SJSA1 (cell line): Measurements from ENCODE around the gene STING1. TPM values are rescaled to one million over a fixed set of nuclear protein-coding genes. Genes with fewer than 3 reads are reported as not detected.
"Not testable (repeated sequence)": the region's sequence is repeated elsewhere in the genome, so short reads cannot be mapped to it uniquely, and the experiment has no call there.

Experiments
- DNase-seq, 2 experiments: peaks; one replicate each; pipeline ENCODE4 v3.0.0-alpha.2; 2015 to 2020; ENCODE audit warnings: low spot score in 2 of 2, low read depth in 1 of 2
- H3K27ac ChIP-seq: fragments of 250-450 bp; sonication (Bioruptor Pico); 2 replicates; pipeline ENCODE4 v1.5.1; 2020; ENCODE audit warnings: mild to moderate bottlenecking, moderate library complexity
- H3K27me3 ChIP-seq: fragments of 250-450 bp; sonication (Bioruptor Pico); replicated peaks from 2 replicates; pipeline ENCODE4 v1.5.1; 2020; ENCODE audit warnings: mild to moderate bottlenecking, moderate library complexity
- H3K36me3 ChIP-seq: fragments of 250-450 bp; sonication (Bioruptor Pico); 2 replicates; pipeline ENCODE4 v1.5.1; 2020; ENCODE audit warnings: mild to moderate bottlenecking
- H3K4me1 ChIP-seq: fragments of 250-450 bp; sonication (Bioruptor Pico); replicated peaks from 2 replicates; pipeline ENCODE4 v1.6.1; 2021; ENCODE audit warnings: mild to moderate bottlenecking
- H3K4me3 ChIP-seq: fragments of 250-450 bp; sonication (Bioruptor Pico); 2 replicates; pipeline ENCODE4 v1.5.1; 2020; ENCODE audit warnings: mild to moderate bottlenecking
- H3K9me3 ChIP-seq: fragments of 250-450 bp; sonication (Bioruptor Pico); replicated peaks from 2 replicates; pipeline ENCODE4 v1.5.1; 2020; ENCODE audit warnings: mild to moderate bottlenecking
- total RNA-seq: library from RNA; depleted of rRNA; stranded (reverse); fragments of >200 nt; shearing (Covaris generic); gene quantifications from 2 replicates; pipeline ENCODE4 v1.2.3, GENCODE V29; 2014

Gene STING1
- total RNA-seq, 1 experiment from 2014 or later = 46.6 TPM

- no peak for DNase-seq
- Histone ChIP-seq H3K4me1 (peaks cover 18% of the 10 kb centered on the region), H3K27me3 (no peaks in the 10 kb centered on the region), H3K36me3 (peaks cover 7% of the 10 kb centered on the region), H3K9me3 (no peaks in the 10 kb centered on the region; the same call in 1 of the 2 replicates), H3K27ac (no peak overlapping the region), H3K4me3 (no peak overlapping the region)
These were observed 3.6 kb upstream of the STING1 start for GRCh38 chr5:139486201-139486600.

DNA sequence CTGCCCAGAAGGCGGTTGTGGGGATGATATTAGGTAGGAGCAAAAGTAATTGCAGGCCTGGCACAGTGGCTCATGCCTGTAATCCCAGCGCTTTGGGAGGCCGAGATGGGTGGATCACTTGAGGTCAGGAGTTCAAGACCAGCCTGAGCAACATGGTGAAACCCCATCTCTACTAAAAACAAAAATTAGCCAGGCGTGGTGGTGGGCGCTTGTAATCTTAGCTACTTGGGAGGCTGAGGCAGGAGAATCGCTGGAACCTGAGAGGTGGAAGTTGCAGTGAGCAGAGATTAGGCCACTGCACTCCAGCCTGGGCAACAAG, 291 bp upstream of the STING1 start:
- peaks cover 36% of the 10 kb centered on the region for H3K36me3 ChIP-seq
- peaks cover 26% of the 10 kb centered on the region for H3K4me1 ChIP-seq
- H3K9me3 ChIP-seq, DNase-seq, H3K27me3 ChIP-seq: not testable (repeated sequence)
- peak overlapping the region; percentile 40 for H3K4me3 ChIP-seq
- peak overlapping the region; percentile 95 for H3K27ac ChIP-seq

DNA sequence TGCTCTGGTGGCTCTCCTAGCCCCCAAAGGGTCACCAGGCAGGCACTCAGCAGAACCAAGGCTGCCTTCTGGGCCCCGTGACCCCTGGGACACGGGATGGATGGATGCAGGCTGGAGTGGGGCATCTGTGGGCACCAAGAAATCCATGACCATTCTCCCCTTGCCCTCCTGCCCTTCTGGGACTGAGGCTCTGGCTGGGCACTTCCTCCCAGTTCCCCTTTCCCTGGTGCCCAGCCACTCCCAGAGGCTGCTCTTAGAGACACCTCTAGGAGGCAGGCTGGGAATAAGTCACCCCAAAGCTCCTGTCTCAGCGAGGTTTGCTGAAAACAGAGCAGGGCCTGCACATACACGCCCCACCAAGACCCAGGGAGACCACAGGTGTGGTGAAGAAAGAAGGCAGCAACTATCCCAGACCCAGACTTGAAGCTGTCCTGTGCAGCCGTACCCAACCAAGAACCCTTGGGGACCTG, 943 bp downstream of the STING1 start:
- Histone ChIP-seq H3K4me1 (peaks cover 26% of the 10 kb centered on the region), H3K4me3 (peak overlapping the region; percentile 40), H3K27me3 (no peaks in the 10 kb centered on the region), H3K27ac (peak overlapping the region; percentile 95), H3K9me3 (no peaks in the 10 kb centered on the region; the same call in 1 of the 2 replicates), H3K36me3 (peaks cover 47% of the 10 kb centered on the region)
- DNase-seq = no peak

- Histone ChIP-seq H3K36me3 (peaks cover 48% of the 10 kb centered on the region), H3K4me1 (peaks cover 26% of the 10 kb centered on the region), H3K9me3 (no peaks in the 10 kb centered on the region; the same call in 1 of the 2 replicates), H3K4me3 (peak overlapping the region; percentile 40), H3K27me3 (no peaks in the 10 kb centered on the region), H3K27ac (peak overlapping the region; percentile 95; the same call in 1 of the 2 replicates)
- DNase-seq = no peak
These were observed 1.4 kb downstream of the STING1 start for GRCh38 chr5:139481122-139481533.

DNA sequence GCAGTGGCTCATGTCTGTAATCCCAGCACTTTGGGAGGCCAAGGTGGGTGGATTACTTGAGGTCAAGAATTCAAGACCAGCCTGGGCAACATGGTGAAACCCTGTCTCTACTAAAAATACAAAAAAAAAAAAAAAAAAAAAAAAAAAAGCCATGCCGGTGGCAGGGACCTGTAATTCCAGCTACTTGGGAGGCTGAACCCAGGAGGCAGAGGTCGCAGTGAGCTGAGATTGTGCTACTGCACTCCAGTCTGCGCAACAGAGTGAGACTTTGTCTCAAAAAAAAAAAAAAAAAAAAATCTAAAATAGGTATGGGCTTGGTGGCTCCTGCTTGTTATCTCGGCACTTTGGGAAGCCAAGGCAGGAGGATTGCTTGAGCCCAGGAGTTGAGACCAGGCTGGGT, 2.8 kb downstream of the STING1 start:
- H3K36me3 ChIP-seq = peaks cover 62% of the 10 kb centered on the region
- not testable (repeated sequence) for H3K9me3 ChIP-seq, H3K27ac ChIP-seq, H3K27me3 ChIP-seq, H3K4me3 ChIP-seq, DNase-seq
- peaks cover 26% of the 10 kb centered on the region for H3K4me1 ChIP-seq

DNA sequence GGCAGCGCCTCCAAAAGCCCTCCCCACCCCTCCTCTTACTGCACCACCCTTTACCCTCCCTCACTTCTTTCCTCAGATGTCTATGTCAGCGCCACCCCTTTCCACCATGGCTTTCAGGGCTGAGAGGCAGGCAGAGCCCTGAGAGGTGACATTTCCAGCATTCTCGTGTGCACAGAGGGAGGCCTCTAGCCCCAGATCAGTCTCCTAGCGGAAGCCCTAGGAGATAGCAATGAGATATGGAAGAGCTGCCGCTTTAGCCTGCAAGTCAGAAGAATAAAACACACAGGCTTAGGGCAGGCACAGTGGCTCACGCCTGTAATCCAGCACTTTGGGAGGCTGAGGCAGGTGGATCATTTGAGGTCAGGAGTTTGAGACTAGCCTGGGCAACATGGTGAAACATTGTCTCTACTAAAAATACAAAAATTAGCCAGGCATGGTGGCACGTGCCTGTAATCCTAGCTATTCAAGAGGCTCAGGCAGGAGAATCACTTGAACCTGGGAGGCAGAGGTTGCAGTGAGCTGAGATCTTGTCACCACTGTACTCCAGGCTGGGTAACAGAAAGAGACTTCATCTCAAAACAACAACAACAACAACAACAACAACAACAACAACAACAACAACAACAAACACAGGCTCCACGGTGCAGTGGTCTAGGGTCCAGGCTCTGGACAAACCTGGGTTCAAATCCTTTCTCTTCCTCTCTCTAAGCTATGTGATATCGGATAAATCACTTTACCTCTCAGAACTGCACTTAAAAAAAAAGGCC, 3.7 kb downstream of the STING1 start:
- H3K9me3 ChIP-seq, H3K27me3 ChIP-seq, DNase-seq, H3K27ac ChIP-seq, H3K4me3 ChIP-seq: not testable (repeated sequence)
- Histone ChIP-seq H3K4me1 (peaks cover 26% of the 10 kb centered on the region), H3K36me3 (peaks cover 63% of the 10 kb centered on the region)

DNA sequence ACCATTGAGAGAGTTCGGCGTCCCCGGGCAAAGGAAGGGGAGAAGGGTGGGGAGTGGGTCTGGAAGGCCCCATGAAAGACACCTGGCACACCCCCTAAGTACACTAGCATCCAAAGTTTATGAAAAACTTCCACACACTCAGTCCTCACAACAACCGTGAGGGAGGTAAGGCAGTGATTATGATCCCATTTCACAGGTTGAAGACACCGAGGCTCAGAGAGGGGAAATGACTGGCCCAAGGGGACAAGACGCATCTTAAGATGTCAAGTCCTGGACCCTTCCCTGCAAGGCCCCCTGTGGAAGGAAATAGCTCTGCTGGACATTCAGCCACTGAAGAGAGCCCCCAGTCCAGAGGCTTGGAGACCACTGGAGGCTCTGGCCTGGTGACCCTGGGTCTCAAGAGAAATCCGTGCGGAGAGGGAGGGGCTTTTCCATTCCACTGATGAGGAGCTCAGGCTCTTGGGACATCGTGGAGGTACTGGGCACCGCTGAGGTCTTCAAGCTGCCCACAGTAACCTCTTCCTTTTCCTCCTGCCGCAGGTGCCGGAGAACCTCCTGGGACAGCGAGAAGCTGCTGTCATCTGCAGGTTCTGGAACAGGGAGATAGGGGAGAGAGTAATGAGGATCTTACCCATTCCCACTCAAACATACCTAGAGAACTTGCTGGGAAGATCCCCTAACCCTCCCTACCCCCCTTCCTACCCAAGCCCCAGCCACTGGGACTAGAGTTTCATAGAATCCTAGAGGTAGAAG, 6.5 kb downstream of the STING1 start:
- no peak for DNase-seq
- Histone ChIP-seq H3K27ac (no peak overlapping the region), H3K27me3 (no peaks in the 10 kb centered on the region), H3K9me3 (no peaks in the 10 kb centered on the region), H3K36me3 (peaks cover 53% of the 10 kb centered on the region), H3K4me3 (no peak overlapping the region), H3K4me1 (peaks cover 5% of the 10 kb centered on the region)

- no peak overlapping the region for H3K4me3 ChIP-seq
- no peaks in the 10 kb centered on the region for H3K9me3 ChIP-seq
- no peaks in the 10 kb centered on the region for H3K4me1 ChIP-seq
- H3K27me3 ChIP-seq = no peaks in the 10 kb centered on the region
- no peak for DNase-seq
- H3K27ac ChIP-seq = no peak overlapping the region
- peaks cover 44% of the 10 kb centered on the region for H3K36me3 ChIP-seq
These were observed 7.4 kb downstream of the STING1 start for GRCh38 chr5:139474890-139475791.

GRCh38 chr5:139473565-139473964, 9.0 kb downstream of the STING1 start:
- Histone ChIP-seq H3K4me3 (no peak overlapping the region), H3K9me3 (no peaks in the 10 kb centered on the region), H3K4me1 (no peaks in the 10 kb centered on the region), H3K27me3 (no peaks in the 10 kb centered on the region), H3K27ac (no peak overlapping the region), H3K36me3 (peaks cover 33% of the 10 kb centered on the region)
- no peak for DNase-seq

DNA sequence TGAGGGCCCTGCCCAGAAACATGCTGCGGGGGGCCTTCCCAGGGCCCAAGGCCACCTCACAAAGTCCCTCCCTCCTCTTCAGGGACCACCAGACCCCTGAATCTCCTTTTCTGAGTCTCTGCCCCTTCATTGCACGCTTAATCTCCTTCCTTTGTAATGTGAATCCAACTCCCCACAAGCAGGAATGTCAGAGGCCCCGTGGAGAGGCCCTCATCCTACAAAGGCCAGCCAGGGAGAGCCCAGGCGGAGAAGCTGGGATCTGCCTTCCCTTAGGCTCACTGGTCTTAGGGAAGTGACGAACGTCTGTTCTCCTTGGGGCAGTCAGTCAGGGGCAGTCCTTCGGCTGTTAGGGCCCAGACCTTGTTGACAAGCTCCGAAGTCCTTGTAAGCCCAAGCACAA, 9.5 kb downstream of the STING1 start:
- Histone ChIP-seq H3K36me3 (peaks cover 29% of the 10 kb centered on the region), H3K9me3 (no peaks in the 10 kb centered on the region), H3K27ac (no peak overlapping the region), H3K27me3 (no peaks in the 10 kb centered on the region), H3K4me1 (no peaks in the 10 kb centered on the region), H3K4me3 (no peak overlapping the region)
- DNase-seq = no peak

- no peaks in the 10 kb centered on the region for H3K27me3 ChIP-seq
- no peak overlapping the region for H3K27ac ChIP-seq
- H3K4me1 ChIP-seq = no peaks in the 10 kb centered on the region
- no peak overlapping the region for H3K4me3 ChIP-seq
- H3K9me3 ChIP-seq = no peaks in the 10 kb centered on the region
- no peak for DNase-seq
- peaks cover 23% of the 10 kb centered on the region for H3K36me3 ChIP-seq
These were observed 10.1 kb downstream of the STING1 start for GRCh38 chr5:139472386-139473030.

DNA sequence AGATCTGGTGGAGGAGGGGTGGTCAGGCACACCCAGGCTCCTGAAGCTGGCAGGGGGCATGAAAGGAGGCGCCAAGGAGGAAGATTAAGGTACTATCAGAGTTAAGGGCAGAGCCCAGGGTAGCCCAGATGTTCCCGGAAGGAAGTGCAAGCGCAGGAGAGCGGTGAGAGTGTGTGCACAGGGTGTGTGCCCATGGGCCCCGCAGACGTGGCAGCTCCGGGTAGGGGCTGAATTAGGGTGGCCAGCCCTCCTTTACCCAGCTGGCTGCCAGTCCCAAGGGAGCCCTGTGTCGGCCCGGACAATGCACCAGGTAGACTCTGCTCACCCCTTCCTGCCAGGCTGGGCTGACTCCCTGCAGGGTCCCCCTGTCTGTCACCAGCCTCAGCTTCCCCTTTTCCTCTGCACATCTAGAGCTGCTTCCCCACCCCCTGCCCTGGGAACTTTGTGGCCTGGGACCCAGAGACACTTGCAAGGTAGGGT, 11.7 kb downstream of the STING1 start, which contains the start of gene SMIM33:
Gene SMIM33 (plus strand): TSS at position 184 of the 480 bp plus-strand sequence. CDS start 118 bp downstream, at position 302.
- DNase-seq = no peak

DNA sequence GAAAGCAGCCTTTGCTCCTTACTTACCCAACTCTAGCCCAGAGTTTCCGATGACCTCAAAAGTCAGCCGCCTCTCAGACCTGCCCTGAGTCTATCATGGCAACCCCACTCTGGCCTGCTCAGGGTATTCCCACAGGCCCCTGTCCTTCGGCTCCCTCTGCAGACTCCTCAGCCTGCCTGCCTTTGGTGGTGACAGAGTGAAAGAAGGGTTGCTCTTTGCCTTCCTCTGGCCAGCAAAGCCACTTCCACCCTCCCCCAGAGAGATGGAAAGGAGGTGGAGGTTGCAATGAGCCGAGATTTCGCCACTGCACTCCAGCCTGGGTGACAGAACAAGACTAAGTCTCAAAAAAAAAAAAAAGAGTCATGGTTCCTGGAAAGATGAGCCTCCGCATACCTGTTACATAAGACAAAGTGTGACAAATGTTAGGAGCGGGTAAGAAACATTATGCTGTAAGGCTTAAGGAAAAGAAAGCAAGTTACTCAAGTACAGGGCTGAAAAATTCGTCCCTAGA, 14.1 kb downstream of the STING1 start:
- Histone ChIP-seq H3K27ac (no peak overlapping the region), H3K4me1 (no peaks in the 10 kb centered on the region), H3K36me3 (no peaks in the 10 kb centered on the region), H3K27me3 (no peaks in the 10 kb centered on the region; the same call in 1 of the 2 replicates), H3K4me3 (no peak overlapping the region), H3K9me3 (no peaks in the 10 kb centered on the region)
- no peak for DNase-seq

More for the DNA sequence above, 11.7 kb downstream of the STING1 start, which contains the start of gene SMIM33:
- Histone ChIP-seq H3K4me1 (no peaks in the 10 kb centered on the region), H3K9me3 (no peaks in the 10 kb centered on the region), H3K27ac (no peak within 1 kb of the TSS), H3K4me3 (no peak within 1 kb of the TSS), H3K27me3 (no peaks in the 10 kb centered on the region), H3K36me3 (peaks cover 12% of the 10 kb centered on the region)
